Stomach (tissue), 9 donors: ENCODE results near the gene SSUH2. TPM values are rescaled to one million over a fixed set of nuclear protein-coding genes. Genes with fewer than 3 reads are reported as not detected.

Source experiments
- DNase-seq, 2 donors: peaks; one replicate each; pipeline versions ENCODE4 v3.0.0 to v3.0.0-alpha.2; 2013 to 2019
- H3K27ac ChIP-seq, 5 donors: fragments of 200-600 bp in 4 of 5; sonication (generic) in 4 of 5; one replicate each; pipeline ENCODE4 v1.5.1; 2013 to 2019; ENCODE audit warnings: mild to moderate bottlenecking in 1 of 5, moderate library complexity in 1 of 5
- H3K27me3 ChIP-seq, 3 donors: fragments of 200-600 bp; sonication (generic); one replicate each; pipeline ENCODE4 v1.5.1; 2017 to 2019; ENCODE audit warnings: mixed run types in 1 of 3
- H3K36me3 ChIP-seq, 4 donors: fragments of 200-600 bp; sonication (generic); 1 replicate in 3 of 4; 2 replicates in 1 of 4; pipeline ENCODE4 v1.5.1; 2016 to 2019
- H3K4me1 ChIP-seq, 4 donors: fragments of 200-600 bp; sonication (generic); one replicate each; pipeline ENCODE4 v1.5.1; 2016 to 2019
- H3K4me3 ChIP-seq, 4 donors: fragments of 200-600 bp; sonication (generic) in 3 of 4; one replicate each; pipeline ENCODE4 v1.5.1; 2016 to 2019; ENCODE audit warnings: mild to moderate bottlenecking in 1 of 4
- H3K9me3 ChIP-seq, 4 donors: fragments of 200-600 bp; sonication (generic); one replicate each; pipeline ENCODE4 v1.5.1; 2016 to 2019
- CTCF ChIP-seq, 7 experiments: fragments of 450-650 bp in 4 of 7; fragments of 200-600 bp in 3 of 7; sonication (generic) in 3 of 7; IDR thresholded peaks; one replicate each; pipeline ENCODE4 v1.5.1; 2016 to 2019; ENCODE audit warnings: antibody characterized with exemption in 7 of 7, control low read depth in 2 of 7, mild to moderate bottlenecking in 1 of 7
- EP300 ChIP-seq: sonication (generic); formaldehyde crosslinking; IDR thresholded peaks from one replicate; pipeline ENCODE4 v1.6.1; 2017; ENCODE audit warnings: antibody characterized with exemption
- POLR2A ChIP-seq, 4 donors: fragments of 450-650 bp; IDR thresholded peaks; one replicate each; pipeline ENCODE4 v1.6.1; 2016; ENCODE audit warnings: antibody characterized with exemption in 4 of 4, control low read depth in 2 of 4, mild to moderate bottlenecking in 1 of 4, moderate library complexity in 1 of 4
- POLR2AphosphoS5 ChIP-seq, 3 donors: sonication (generic); formaldehyde crosslinking; IDR thresholded peaks; one replicate each; pipeline ENCODE4 v1.6.1; 2016; ENCODE audit warnings: antibody characterized with exemption in 3 of 3
- WGBS, 5 donors: extraction: QIAGEN DNeasy Blood & Tissue Kit in 3 of 5; methylation state at CpG; one replicate each; pipeline versions ENCODE4 v1.1.5 to v1.1.7; 2013 to 2018; 5-methylcytosine and 5-hydroxymethylcytosine counted together
- intact Hi-C: fragments of 100-400 bp; cut with DNase I; formaldehyde crosslinking; loops from one replicate; pipeline ENCODE4 v1.15.1; 2023; ENCODE audit warnings: low total_unique reads
- polyA plus RNA-seq, 3 donors: library from polyadenylated mRNA; stranded (reverse); fragments of 200-250 nt; gene quantifications; one replicate each; pipeline ENCODE4 v1.2.3, GENCODE V29; 2013
- total RNA-seq, 5 donors: library from RNA; depleted of rRNA; stranded (reverse); fragments of >200 nt; gene quantifications; one replicate each; pipeline versions ENCODE4 v1.1.0 to v1.2.3, GENCODE V29; 2014 to 2016
- donor health status: healthy with polysubstance abuse.
- donor health status: Bipolar disorder and iron deficiency.
- donor health status: healthy.

SSUH2 gene
- total and polyA plus RNA-seq, 8 donors, result 0.35 to 6.3 (median 1.0) TPM; not detected in 2

GRCh38 chr3:8629151-8630021, 15.2 kb downstream of the SSUH2 start:
- H3K4me3 ChIP-seq, result no peak overlapping the region
- 51 to 66% (median 53%) methylated on average over 16 of the region's 16 CpGs for WGBS, 5 donors
- H3K36me3 ChIP-seq, result no peaks in the 10 kb centered on the region
- intact Hi-C loops, result no loop called here
- no peaks in the 10 kb centered on the region for H3K27me3 ChIP-seq
- no peaks in the 10 kb centered on the region for H3K4me1 ChIP-seq
- H3K9me3 ChIP-seq, result no peaks in the 10 kb centered on the region
- H3K27ac ChIP-seq, result no peak overlapping the region
- DNase-seq, result peak; percentile 66 to 76
- TF ChIP-seq CTCF (IDR thresholded peaks at IDR 0.05) (no peak), POLR2A (IDR thresholded peaks at IDR 0.05) (no peak), POLR2AphosphoS5 (IDR thresholded peaks at IDR 0.05) (peak in 2 of 3 donors; percentile 19 to 67), EP300 (no peak)

- DNase-seq, result no peak
- H3K27me3 ChIP-seq, result no peaks in the 10 kb centered on the region
- H3K9me3 ChIP-seq, result no peaks in the 10 kb centered on the region
- intact Hi-C loops, result no loop called here
- peaks cover 0 to 6% (median 5%) of the 10 kb centered on the region in 4 donors for H3K4me1 ChIP-seq
- H3K36me3 ChIP-seq, result no peaks in the 10 kb centered on the region
- no peak overlapping the region for H3K4me3 ChIP-seq
- WGBS, 5 donors, result 90 to 98% (median 97%) methylated on average over 5 of the region's 5 CpGs
- H3K27ac ChIP-seq, result no peak overlapping the region
- TF ChIP-seq CTCF (IDR thresholded peaks at IDR 0.05), result no peak
- no peak for TF ChIP-seq EP300
- TF ChIP-seq POLR2A (IDR thresholded peaks at IDR 0.05), result no peak
- TF ChIP-seq POLR2AphosphoS5 (IDR thresholded peaks at IDR 0.05), result no peak
These were observed 16.6 kb downstream of the SSUH2 start for GRCh38 chr3:8627949-8628348.

GRCh38 chr3:8627201-8627940, 17.2 kb downstream of the SSUH2 start:
- TF ChIP-seq EP300, result no peak
- TF ChIP-seq POLR2AphosphoS5 (IDR thresholded peaks at IDR 0.05), result no peak
- TF ChIP-seq CTCF (IDR thresholded peaks at IDR 0.05), result no peak
- no peak for TF ChIP-seq POLR2A (IDR thresholded peaks at IDR 0.05)
- no peaks in the 10 kb centered on the region for H3K36me3 ChIP-seq
- H3K4me3 ChIP-seq, result no peak overlapping the region
- DNase-seq, result no peak
- no peaks in the 10 kb centered on the region for H3K9me3 ChIP-seq
- H3K4me1 ChIP-seq, result peaks cover 0 to 12% (median 11%) of the 10 kb centered on the region in 4 donors
- no peak overlapping the region for H3K27ac ChIP-seq
- H3K27me3 ChIP-seq, result no peaks in the 10 kb centered on the region
- intact Hi-C loops, result no loop called here
- WGBS, 5 donors, result 90 to 94% (median 91%) methylated on average over 18 to 19 of the region's 19 CpGs

GRCh38 chr3:8625991-8626390, 18.6 kb downstream of the SSUH2 start:
- Histone ChIP-seq H3K4me1 (peaks cover 0 to 17% (median 12%) of the 10 kb centered on the region in 4 donors), H3K4me3 (no peak overlapping the region), H3K27ac (no peak overlapping the region), H3K9me3 (no peaks in the 10 kb centered on the region), H3K36me3 (no peaks in the 10 kb centered on the region), H3K27me3 (no peaks in the 10 kb centered on the region)
- DNase-seq, result no peak
- 89 to 96% (median 90%) methylated on average over 3 of the region's 3 CpGs for WGBS, 5 donors
- no peak for TF ChIP-seq CTCF (IDR thresholded peaks at IDR 0.05)
- intact Hi-C loops, result no loop called here
